HepG2 (cell line): ENCODE data around the gene CLEC10A. TPM values are rescaled to one million over a fixed set of nuclear protein-coding genes. Genes with fewer than 3 reads are reported as not detected.

Source experiments
- ATAC-seq: fragments of 200-7000 bp; cut with Tn5 transposase; 3 replicates; pipeline ENCODE4 v1.9.1; 2020; ENCODE audit warnings: mild to moderate bottlenecking, moderate library complexity
- BruUV-seq: library from RNA; stranded (reverse); fragments of 400-500 nt; replicated peaks from 2 replicates; lab custom pipeline; 2021; lab: Mats Ljungman, UMichigan
- CTCF ChIA-PET: fragments of 300-600 bp; formaldehyde crosslinking; extraction: SDS; loops from one replicate; lab custom pipeline; 2021; ENCODE audit warnings: low total read pairs, inconsistent platforms, low intra/inter-chr PET ratio; lab: Yijun Ruan, JAX
- POLR2A ChIA-PET: fragments of 350-600 bp; sonication (Branson Sonifier 250); formaldehyde crosslinking; loops from one replicate; lab custom pipeline; 2020; ENCODE audit warnings: antibody characterized with exemption, inconsistent platforms; lab: Yijun Ruan, JAX
- DNase-seq: peaks from one replicate; pipeline ENCODE4 v3.0.0-alpha.2; 2015; ENCODE audit warnings: low spot score
- FAIRE-seq: peaks from 3 replicates; lab custom pipeline; 2011; peaks lifted over from hg19 to GRCh38; lab: Jason Lieb, UNC
- H2AFZ ChIP-seq: one replicate; pipeline ENCODE4 v1.6.1; 2011; ENCODE audit warnings: low read length, inconsistent platforms
- H3K27ac ChIP-seq: fragments of 300-600 bp; 3 replicates; pipeline ENCODE4 v1.8.0; 2011; ENCODE audit warnings: mixed run types, mild to moderate bottlenecking, mixed read lengths, low read length, inconsistent platforms; ENCODE audit not compliant: insufficient read depth; ENCODE audit errors: extremely low read length
- H3K27me3 ChIP-seq, 2 experiments: fragments of 200-600 bp in 1 of 2; 2 replicates in 1 of 2; 3 replicates in 1 of 2; pipeline versions ENCODE4 v1.6.0 to v1.8.0; 2011; ENCODE audit warnings: low read length in 2 of 2, mild to moderate bottlenecking in 2 of 2, moderate library complexity in 2 of 2, inconsistent platforms in 1 of 2; ENCODE audit not compliant: insufficient read depth in 2 of 2, control insufficient read depth in 1 of 2
- H3K36me3 ChIP-seq, 2 experiments: fragments of 200-600 bp in 1 of 2; replicated peaks in 1 of 2; 2 replicates in 1 of 2; 3 replicates in 1 of 2; pipeline versions ENCODE4 v1.5.1 to v1.8.0; 2011; ENCODE audit warnings: low read length in 2 of 2, inconsistent platforms in 1 of 2; ENCODE audit not compliant: insufficient read depth in 2 of 2, control insufficient read depth in 1 of 2
- H3K4me1 ChIP-seq: 2 replicates; pipeline ENCODE4 v1.5.1; 2012; ENCODE audit warnings: low read length, inconsistent platforms; ENCODE audit not compliant: insufficient read depth
- H3K4me2 ChIP-seq: 2 replicates; pipeline ENCODE4 v1.6.0; 2011; ENCODE audit warnings: low read depth, low read length, inconsistent platforms
- H3K4me3 ChIP-seq, 3 experiments: fragments of 200-600 bp in 1 of 3; sonication (generic), shearing (Covaris generic) in 1 of 3; replicated peaks in 1 of 3; 2 replicates each; pipeline ENCODE4 v1.5.1; 2011 to 2016; ENCODE audit warnings: low read length in 3 of 3, inconsistent platforms in 2 of 3, low read depth in 2 of 3, mild to moderate bottlenecking in 2 of 3, control low read depth in 1 of 3, mixed read lengths in 1 of 3; ENCODE audit not compliant: insufficient read depth in 1 of 3
- H3K79me2 ChIP-seq: one replicate; pipeline ENCODE4 v1.6.1; 2011; ENCODE audit warnings: low read length, inconsistent platforms; ENCODE audit not compliant: insufficient read depth
- H3K9ac ChIP-seq: 2 replicates; pipeline ENCODE4 v1.6.0; 2011; ENCODE audit warnings: mild to moderate bottlenecking, low read depth, low read length, inconsistent platforms; ENCODE audit not compliant: insufficient read depth
- H3K9me3 ChIP-seq: 2 replicates; pipeline ENCODE4 v1.5.1; 2012; ENCODE audit warnings: mild to moderate bottlenecking, low read length
- H4K20me1 ChIP-seq: 2 replicates; pipeline ENCODE4 v1.6.0; 2011; ENCODE audit warnings: inconsistent platforms, mild to moderate bottlenecking, low read length, moderate library complexity; ENCODE audit not compliant: insufficient read depth
- KDM4B ChIP-seq: sonication (generic); formaldehyde crosslinking; IDR thresholded peaks from 2 replicates; pipeline ENCODE4 v1.4.0; 2020; ENCODE audit warnings: missing genetic modification reagents
- MAFF ChIP-seq: IDR thresholded peaks from 2 replicates; pipeline ENCODE4 v1.6.1; 2011; ENCODE audit warnings: low read depth, low read length, improper control_type of control experiment
- MEIS1 ChIP-seq: sonication (generic); formaldehyde crosslinking; IDR thresholded peaks from 2 replicates; pipeline ENCODE4 v1.9.0; 2021; ENCODE audit warnings: mild to moderate bottlenecking, missing genetic modification reagents, moderate library complexity, borderline replicate concordance
- NFIB ChIP-seq: sonication (generic); formaldehyde crosslinking; IDR thresholded peaks from 2 replicates; pipeline ENCODE4 v1.9.0; 2021; ENCODE audit warnings: missing genetic modification reagents, mild to moderate bottlenecking, borderline replicate concordance
- NFKBIZ ChIP-seq: IDR thresholded peaks from 2 replicates; pipeline ENCODE4 v1.6.1; 2018; ENCODE audit warnings: missing genetic modification reagents, missing compliant biosample characterization
- PHF8 ChIP-seq: sonication (generic); formaldehyde crosslinking; IDR thresholded peaks from 2 replicates; pipeline ENCODE4 v1.5.0; 2020; ENCODE audit warnings: missing genetic modification reagents
- PPARG ChIP-seq: conservative IDR thresholded peaks from 2 replicates; pipeline ENCODE4 v1.6.1; 2016; ENCODE audit warnings: missing biosample characterization, missing genetic modification reagents
- RCOR2 ChIP-seq: IDR thresholded peaks from 2 replicates; pipeline ENCODE4 v1.6.1; 2016; ENCODE audit warnings: missing biosample characterization, missing genetic modification reagents
- SRSF1 ChIP-seq: fragments of 200-400 bp; formaldehyde crosslinking; optimal IDR thresholded peaks from 2 replicates; pipeline ENCODE3; 2017; ENCODE audit warnings: mild to moderate bottlenecking, low read depth, low read length, moderate library complexity
- TBX3 ChIP-seq: fragments of 450-650 bp; IDR thresholded peaks from 2 replicates; pipeline ENCODE4 v1.6.1; 2017; ENCODE audit warnings: antibody characterized with exemption, mild to moderate bottlenecking, inconsistent platforms, borderline replicate concordance
- TEAD2 ChIP-seq: sonication (generic); formaldehyde crosslinking; IDR thresholded peaks from 2 replicates; pipeline ENCODE4 v1.9.0; 2021; ENCODE audit warnings: missing genetic modification reagents
- WGBS: methylation state at CpG from one replicate; pipeline ENCODE4 v1.1.6; 2017; ENCODE audit warnings: low lambda C conversion rate; 5-methylcytosine and 5-hydroxymethylcytosine counted together
- in situ Hi-C: cut with HindIII; loops from 2 replicates; pipeline ENCODE4 v1.10.0; 2017; ENCODE audit warnings: low pct_unique_long_range_greater_than_20kb; ENCODE audit not compliant: extremely low pct_ligation_motif_present
- intact Hi-C: fragments of 100-400 bp; cut with micrococcal nuclease; formaldehyde crosslinking; loops from one replicate; pipeline ENCODE4 v1.10.0; 2022; ENCODE audit not compliant: unreplicated experiment
- polyA plus RNA-seq, 8 experiments: library from polyadenylated mRNA; depleted of rRNA in 3 of 8; stranded (reverse) in 7 of 8; unstranded in 1 of 8; fragments of >200 nt; fragmentation: Illumina TruSeq in 4 of 8; extraction: Trizol in 4 of 8; gene quantifications; 2 replicates each; pipeline versions ENCODE4 v1.2.1 to v1.2.3, GENCODE V29; 2011 to 2016; ENCODE audit warnings: low read depth in 4 of 8, missing spikeins in 1 of 8, mixed read lengths in 1 of 8; ENCODE audit not compliant: insufficient read depth in 1 of 8
- total RNA-seq, 5 experiments: library from RNA; depleted of rRNA; stranded (reverse); fragments of >200 nt; fragmentation: Illumina TruSeq; extraction: Trizol; gene quantifications; 2 replicates each; pipeline ENCODE4 v1.2.3, GENCODE V29; 2016; ENCODE audit warnings: low read depth in 1 of 5
- TF ChIP-seq, protein P1 (sequence below): sonication (generic); formaldehyde crosslinking; IDR thresholded peaks from 2 replicates; pipeline ENCODE4 v1.4.0; 2020; ENCODE audit warnings: missing genetic modification reagents
- TF ChIP-seq, protein P2 (sequence below): sonication (generic); formaldehyde crosslinking; IDR thresholded peaks from 2 replicates; pipeline ENCODE4 v1.4.0; 2020; ENCODE audit warnings: missing genetic modification reagents
- TF ChIP-seq, protein P3 (sequence below): sonication (generic); formaldehyde crosslinking; IDR thresholded peaks from 2 replicates; pipeline ENCODE4 v1.9.0; 2021; ENCODE audit warnings: missing genetic modification reagents, borderline replicate concordance

The CLEC10A gene
- total and polyA plus RNA-seq, 2 of the 13 experiments (the other 11 are each of a cell fraction or from before 2014, with no cell fraction given) = 0.33 TPM; not detected in 1

GRCh38 chr17:7083592-7083991 lies 3.5 kb upstream of the CLEC10A start:
- no peak for DNase-seq
- Histone ChIP-seq H3K27ac (no peak overlapping the region), H4K20me1 (no peaks in the 10 kb centered on the region), H3K36me3 (no peaks in the 10 kb centered on the region), H3K9ac (no peak overlapping the region), H3K4me3 (no peak overlapping the region), H3K9me3 (no peaks in the 10 kb centered on the region), H3K79me2 (no peaks in the 10 kb centered on the region), H2AFZ (no peak overlapping the region), H3K4me1 (peaks cover 31% of the 10 kb centered on the region), H3K4me2 (no peak overlapping the region), H3K27me3 (no peaks in the 10 kb centered on the region; a peak in 1 of 5 replicates)
- no peak for TF ChIP-seq TEAD2 (CRISPR knock-in tag)
- TF ChIP-seq, protein P1, sequence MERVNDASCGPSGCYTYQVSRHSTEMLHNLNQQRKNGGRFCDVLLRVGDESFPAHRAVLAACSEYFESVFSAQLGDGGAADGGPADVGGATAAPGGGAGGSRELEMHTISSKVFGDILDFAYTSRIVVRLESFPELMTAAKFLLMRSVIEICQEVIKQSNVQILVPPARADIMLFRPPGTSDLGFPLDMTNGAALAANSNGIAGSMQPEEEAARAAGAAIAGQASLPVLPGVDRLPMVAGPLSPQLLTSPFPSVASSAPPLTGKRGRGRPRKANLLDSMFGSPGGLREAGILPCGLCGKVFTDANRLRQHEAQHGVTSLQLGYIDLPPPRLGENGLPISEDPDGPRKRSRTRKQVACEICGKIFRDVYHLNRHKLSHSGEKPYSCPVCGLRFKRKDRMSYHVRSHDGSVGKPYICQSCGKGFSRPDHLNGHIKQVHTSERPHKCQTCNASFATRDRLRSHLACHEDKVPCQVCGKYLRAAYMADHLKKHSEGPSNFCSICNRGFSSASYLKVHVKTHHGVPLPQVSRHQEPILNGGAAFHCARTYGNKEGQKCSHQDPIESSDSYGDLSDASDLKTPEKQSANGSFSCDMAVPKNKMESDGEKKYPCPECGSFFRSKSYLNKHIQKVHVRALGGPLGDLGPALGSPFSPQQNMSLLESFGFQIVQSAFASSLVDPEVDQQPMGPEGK (CRISPR knock-in tag) = no peak
- no peak for TF ChIP-seq NFIB (CRISPR knock-in tag)
- TF ChIP-seq MAFF = no peak
- TF ChIP-seq, protein P2, sequence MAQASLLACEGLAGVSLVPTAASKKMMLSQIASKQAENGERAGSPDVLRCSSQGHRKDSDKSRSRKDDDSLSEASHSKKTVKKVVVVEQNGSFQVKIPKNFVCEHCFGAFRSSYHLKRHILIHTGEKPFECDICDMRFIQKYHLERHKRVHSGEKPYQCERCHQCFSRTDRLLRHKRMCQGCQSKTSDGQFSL (CRISPR knock-in tag) = no peak
- no peak for TF ChIP-seq RCOR2 (CRISPR knock-in tag)
- no peak for TF ChIP-seq KDM4B
- no peak for TF ChIP-seq MEIS1
- TF ChIP-seq NFKBIZ = no peak
- no peak for TF ChIP-seq PHF8 (CRISPR knock-in tag)
- TF ChIP-seq PPARG (CRISPR knock-in tag) = no peak
- TF ChIP-seq SRSF1 = no peak
- TF ChIP-seq TBX3 = no peak
- TF ChIP-seq, protein P3, sequence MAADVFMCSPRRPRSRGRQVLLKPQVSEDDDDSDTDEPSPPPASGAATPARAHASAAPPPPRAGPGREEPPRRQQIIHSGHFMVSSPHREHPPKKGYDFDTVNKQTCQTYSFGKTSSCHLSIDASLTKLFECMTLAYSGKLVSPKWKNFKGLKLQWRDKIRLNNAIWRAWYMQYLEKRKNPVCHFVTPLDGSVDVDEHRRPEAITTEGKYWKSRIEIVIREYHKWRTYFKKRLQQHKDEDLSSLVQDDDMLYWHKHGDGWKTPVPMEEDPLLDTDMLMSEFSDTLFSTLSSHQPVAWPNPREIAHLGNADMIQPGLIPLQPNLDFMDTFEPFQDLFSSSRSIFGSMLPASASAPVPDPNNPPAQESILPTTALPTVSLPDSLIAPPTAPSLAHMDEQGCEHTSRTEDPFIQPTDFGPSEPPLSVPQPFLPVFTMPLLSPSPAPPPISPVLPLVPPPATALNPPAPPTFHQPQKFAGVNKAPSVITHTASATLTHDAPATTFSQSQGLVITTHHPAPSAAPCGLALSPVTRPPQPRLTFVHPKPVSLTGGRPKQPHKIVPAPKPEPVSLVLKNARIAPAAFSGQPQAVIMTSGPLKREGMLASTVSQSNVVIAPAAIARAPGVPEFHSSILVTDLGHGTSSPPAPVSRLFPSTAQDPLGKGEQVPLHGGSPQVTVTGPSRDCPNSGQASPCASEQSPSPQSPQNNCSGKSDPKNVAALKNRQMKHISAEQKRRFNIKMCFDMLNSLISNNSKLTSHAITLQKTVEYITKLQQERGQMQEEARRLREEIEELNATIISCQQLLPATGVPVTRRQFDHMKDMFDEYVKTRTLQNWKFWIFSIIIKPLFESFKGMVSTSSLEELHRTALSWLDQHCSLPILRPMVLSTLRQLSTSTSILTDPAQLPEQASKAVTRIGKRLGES (CRISPR knock-in tag) = no peak
- POLR2A ChIA-PET = interaction anchor here (1.5 kb wide), 1 partner anchor 17 kb away, joined by 3 read pairs; no protein-coding TSS in a partner anchor
- intact Hi-C loops = no loop called here
- BruUV-seq = no TSS peak
- FAIRE-seq = no peak
- no peak for ATAC-seq
- CTCF ChIA-PET = no interaction called here
- WGBS = 51% methylated on average over 4 of the region's 4 CpGs
- in situ Hi-C loops = no loop called here
